Karpas-422 (cell line): ENCODE results near the gene ARL17A. TPM values are rescaled to one million over a fixed set of nuclear protein-coding genes. Genes with fewer than 3 reads are reported as not detected.
"Not testable (repeated sequence)": the region's sequence is repeated elsewhere in the genome, so short reads cannot be mapped to it uniquely, and the experiment has no call there.

ENCODE experiments used
- DNase-seq: peaks from one replicate; pipeline ENCODE4 v3.0.0-alpha.2; 2015
- H2AFZ ChIP-seq: fragments of 200-600 bp; sonication (generic); 2 replicates; pipeline ENCODE4 v1.6.1; 2014; ENCODE audit warnings: antibody characterized with exemption, low read length, mixed read lengths
- H3K27ac ChIP-seq: fragments of 200-600 bp; sonication (generic); 2 replicates; pipeline ENCODE4 v1.5.1; 2014; ENCODE audit warnings: mild to moderate bottlenecking, low read length, moderate library complexity
- H3K27me3 ChIP-seq: fragments of 200-600 bp; sonication (generic); 2 replicates; pipeline ENCODE4 v1.6.1; 2014; ENCODE audit warnings: low read length, mixed read lengths
- H3K36me3 ChIP-seq: fragments of 200-600 bp; sonication (generic); 2 replicates; pipeline ENCODE4 v1.6.1; 2014; ENCODE audit warnings: low read length, mixed read lengths; ENCODE audit not compliant: insufficient read depth
- H3K4me1 ChIP-seq: fragments of 200-600 bp; sonication (generic); 2 replicates; pipeline ENCODE4 v1.6.1; 2014; ENCODE audit warnings: mild to moderate bottlenecking, low read length, mixed read lengths
- H3K4me2 ChIP-seq: fragments of 200-600 bp; sonication (generic); 2 replicates; pipeline ENCODE4 v1.6.1; 2014; ENCODE audit warnings: low read length, low read depth, mild to moderate bottlenecking; ENCODE audit not compliant: poor library complexity, severe bottlenecking
- H3K4me3 ChIP-seq: fragments of 200-600 bp; sonication (generic); 2 replicates; pipeline ENCODE4 v1.5.1; 2014; ENCODE audit warnings: mild to moderate bottlenecking, antibody characterized with exemption, low read length, mixed read lengths
- H3K79me2 ChIP-seq: fragments of 200-600 bp; sonication (generic); 2 replicates; pipeline ENCODE4 v1.6.1; 2014; ENCODE audit warnings: mild to moderate bottlenecking, low read length, mixed read lengths
- H3K9ac ChIP-seq: fragments of 200-600 bp; sonication (generic); 2 replicates; pipeline ENCODE4 v1.6.0; 2014; ENCODE audit warnings: low read length
- H3K9me2 ChIP-seq: fragments of 200-600 bp; sonication (generic), shearing (Covaris generic); replicated peaks from 2 replicates; pipeline ENCODE4 v1.6.0; 2014; ENCODE audit warnings: mild to moderate bottlenecking, low read length, moderate library complexity; ENCODE audit not compliant: insufficient read depth
- H3K9me3 ChIP-seq: fragments of 300-700, 200-600 bp; sonication (generic); 2 replicates; pipeline ENCODE4 v1.6.1; 2014; ENCODE audit warnings: low read length, mixed read lengths
- H4K20me1 ChIP-seq: fragments of 200-600 bp; sonication (generic); 2 replicates; pipeline ENCODE4 v1.6.1; 2014; ENCODE audit warnings: mild to moderate bottlenecking, antibody characterized with exemption, low read length, low read depth; ENCODE audit not compliant: insufficient read depth
- total RNA-seq: library from RNA; depleted of rRNA; stranded (reverse); fragments of >200 nt; shearing (Covaris generic); gene quantifications from 2 replicates; pipeline ENCODE4 v1.2.3, GENCODE V29; 2014; ENCODE audit warnings: low replicate concordance

The ARL17A gene
- total RNA-seq, 1 experiment from 2014 or later: 56.6 TPM

- H4K20me1 ChIP-seq, H3K36me3 ChIP-seq, H3K4me3 ChIP-seq, H2AFZ ChIP-seq, H3K9me3 ChIP-seq, DNase-seq, H3K9me2 ChIP-seq, H3K79me2 ChIP-seq, H3K9ac ChIP-seq, H3K4me1 ChIP-seq, H3K4me2 ChIP-seq, H3K27ac ChIP-seq, H3K27me3 ChIP-seq: not testable (repeated sequence)
Observed at GRCh38 chr17:46571796-46572195, 7.7 kb downstream of the ARL17A start.

DNA sequence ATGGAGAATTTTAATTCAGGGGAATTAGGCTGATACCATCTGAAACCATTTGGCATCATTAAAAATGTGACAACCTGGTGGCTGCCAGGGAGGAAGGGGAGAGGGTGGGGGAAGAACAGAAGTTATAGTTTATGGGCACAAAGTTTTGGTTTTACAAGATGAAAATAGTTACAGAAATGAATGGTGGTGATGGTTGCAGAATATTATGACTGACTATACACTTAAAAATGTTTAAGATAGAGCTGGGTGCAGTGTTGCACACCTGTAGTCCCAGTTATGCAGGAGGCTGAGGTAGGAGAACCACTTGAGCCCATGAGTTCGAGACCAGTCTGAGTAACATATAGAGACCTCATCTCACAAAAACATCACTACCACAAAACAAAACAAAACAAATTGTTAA lies 12.5 kb downstream of the ARL17A start:
- not testable (repeated sequence) for H3K36me3 ChIP-seq, H3K79me2 ChIP-seq, H3K9me3 ChIP-seq, H3K9me2 ChIP-seq, H4K20me1 ChIP-seq, H2AFZ ChIP-seq, H3K4me3 ChIP-seq, H3K9ac ChIP-seq, H3K4me1 ChIP-seq, H3K27me3 ChIP-seq, H3K27ac ChIP-seq, DNase-seq, H3K4me2 ChIP-seq

DNA sequence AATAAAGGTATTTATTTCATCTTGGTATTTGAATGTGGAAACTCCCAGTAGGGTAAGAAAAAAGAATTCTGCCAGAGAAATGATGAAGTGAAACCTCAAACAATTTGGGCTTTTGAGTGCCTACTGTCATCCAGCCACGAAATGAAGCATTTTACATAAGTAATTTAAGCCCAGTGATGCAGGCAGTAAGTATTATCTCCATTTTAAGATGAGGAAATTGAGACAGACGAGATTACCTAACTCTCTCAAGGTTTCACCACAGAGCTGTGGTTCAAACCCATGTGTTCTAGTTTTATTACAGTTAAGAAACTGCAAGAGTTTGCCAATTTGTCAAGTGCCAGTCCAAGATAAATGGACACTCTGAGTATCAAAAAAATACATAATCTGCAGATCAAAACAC lies 13.2 kb downstream of the ARL17A start:
- not testable (repeated sequence) for H3K4me2 ChIP-seq, DNase-seq, H3K4me1 ChIP-seq, H3K9ac ChIP-seq, H3K79me2 ChIP-seq, H3K27ac ChIP-seq, H3K27me3 ChIP-seq, H3K36me3 ChIP-seq, H2AFZ ChIP-seq, H4K20me1 ChIP-seq, H3K4me3 ChIP-seq, H3K9me2 ChIP-seq, H3K9me3 ChIP-seq

DNA sequence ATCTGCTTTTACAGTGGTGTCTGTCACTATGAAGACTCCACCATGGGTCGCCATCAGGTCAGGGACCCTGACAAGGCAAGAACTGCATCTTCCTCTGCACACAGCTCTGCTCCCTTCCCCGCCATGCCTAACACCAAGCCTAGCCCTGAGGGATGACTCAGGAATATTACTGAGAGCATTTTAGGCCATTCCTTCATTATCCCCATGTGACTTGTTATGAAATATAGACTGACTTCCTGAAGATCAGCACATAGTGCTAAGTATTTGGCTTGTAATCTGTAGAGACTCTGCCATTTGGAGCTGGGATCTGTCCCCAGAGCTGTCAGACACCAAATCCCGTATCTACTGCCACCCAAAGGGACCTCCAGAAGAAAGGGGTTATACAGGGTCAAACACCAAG lies 19.4 kb downstream of the ARL17A start:
- not testable (repeated sequence) for H3K27me3 ChIP-seq, H3K27ac ChIP-seq, H3K79me2 ChIP-seq, H3K9ac ChIP-seq, H2AFZ ChIP-seq, H3K4me3 ChIP-seq, H3K36me3 ChIP-seq, H3K9me3 ChIP-seq, DNase-seq, H3K9me2 ChIP-seq, H3K4me2 ChIP-seq, H3K4me1 ChIP-seq, H4K20me1 ChIP-seq

DNA sequence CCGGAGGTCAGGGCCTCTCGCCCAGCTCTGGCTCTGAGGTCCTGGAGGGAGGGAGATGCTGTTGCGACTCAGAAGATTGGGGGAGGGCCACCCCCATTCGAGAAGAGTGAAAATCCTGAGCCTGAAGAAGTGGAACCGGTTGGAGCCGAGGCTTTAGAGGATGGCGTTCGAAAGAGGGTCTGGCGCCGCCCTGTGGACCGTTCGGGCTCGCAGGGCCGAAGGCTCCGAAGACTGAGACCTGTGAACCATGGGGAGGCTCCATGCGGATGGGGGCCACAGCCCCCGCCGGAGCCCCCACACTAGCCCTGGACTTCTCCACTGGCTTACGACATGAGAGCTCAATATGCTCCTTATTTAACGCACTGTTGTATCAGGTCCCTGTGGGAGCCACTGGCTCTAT lies 20.3 kb downstream of the ARL17A start:
- not testable (repeated sequence) for H3K36me3 ChIP-seq, H3K9ac ChIP-seq, H3K27ac ChIP-seq, H3K9me2 ChIP-seq, H3K4me1 ChIP-seq, H3K79me2 ChIP-seq, H3K27me3 ChIP-seq, DNase-seq, H2AFZ ChIP-seq, H4K20me1 ChIP-seq, H3K4me3 ChIP-seq, H3K9me3 ChIP-seq, H3K4me2 ChIP-seq

DNA sequence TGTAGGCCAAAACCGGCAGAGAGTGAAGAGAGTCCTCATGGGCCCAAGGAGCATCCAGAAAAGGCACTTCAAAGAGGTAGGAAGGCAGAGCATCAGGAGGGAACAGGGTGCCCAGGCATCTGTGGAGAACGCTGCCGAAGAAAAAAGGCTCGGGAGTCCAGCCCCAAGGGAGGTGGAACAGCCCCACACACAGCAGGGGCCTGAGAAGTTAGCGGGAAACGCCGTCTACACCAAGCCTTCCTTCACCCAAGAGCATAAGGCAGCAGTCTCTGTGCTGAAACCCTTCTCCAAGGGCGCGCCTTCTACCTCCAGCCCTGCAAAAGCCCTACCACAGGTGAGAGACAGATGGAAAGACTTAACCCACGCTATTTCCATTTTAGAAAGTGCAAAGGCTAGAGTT lies 30.9 kb downstream of the ARL17A start:
- not testable (repeated sequence) for H3K4me1 ChIP-seq, H4K20me1 ChIP-seq, H3K79me2 ChIP-seq, H3K9me2 ChIP-seq, H3K27ac ChIP-seq, H3K4me2 ChIP-seq, H3K36me3 ChIP-seq, H3K9me3 ChIP-seq, H3K4me3 ChIP-seq, H2AFZ ChIP-seq, DNase-seq, H3K27me3 ChIP-seq, H3K9ac ChIP-seq

- not testable (repeated sequence) for H4K20me1 ChIP-seq, H3K79me2 ChIP-seq, H3K4me1 ChIP-seq, H3K4me2 ChIP-seq, H3K27me3 ChIP-seq, H3K9me3 ChIP-seq, H3K4me3 ChIP-seq, H3K27ac ChIP-seq, H2AFZ ChIP-seq, H3K9ac ChIP-seq, H3K9me2 ChIP-seq, H3K36me3 ChIP-seq
- peak; percentile 2 for DNase-seq
Observed at GRCh38 chr17:46534716-46535115, 44.8 kb downstream of the ARL17A start.

DNA sequence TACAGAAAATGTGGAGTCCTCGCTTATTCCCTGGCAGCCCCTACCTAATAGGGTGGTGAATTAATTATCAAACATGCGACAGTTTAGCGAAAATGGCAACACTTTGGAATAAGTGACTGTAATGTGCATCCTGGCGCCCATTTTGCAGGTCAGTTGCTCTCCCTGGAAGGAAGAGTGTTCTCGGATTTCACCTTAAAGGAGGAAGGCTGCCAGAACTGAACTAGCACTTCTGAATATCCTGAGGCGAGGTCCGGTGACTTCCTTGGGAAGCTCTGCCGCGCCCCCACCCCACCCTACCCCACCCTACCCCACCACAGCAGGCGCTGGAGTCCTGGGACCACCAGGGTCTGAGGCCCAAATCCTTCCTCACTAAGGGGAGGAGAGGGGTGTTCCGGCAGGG lies 67.3 kb downstream of the ARL17A start, which contains the start of gene LRRC37A2:
Gene LRRC37A2 (plus strand): TSS at position 301 of the 400 bp plus-strand sequence. CDS start 245 bp downstream, outside the sequence.
- H3K9ac ChIP-seq, H3K4me2 ChIP-seq, H3K36me3 ChIP-seq, H3K79me2 ChIP-seq, DNase-seq, H3K9me3 ChIP-seq, H3K27ac ChIP-seq, H3K27me3 ChIP-seq, H2AFZ ChIP-seq, H3K4me3 ChIP-seq, H4K20me1 ChIP-seq, H3K9me2 ChIP-seq, H3K4me1 ChIP-seq: not testable (repeated sequence)

DNA sequence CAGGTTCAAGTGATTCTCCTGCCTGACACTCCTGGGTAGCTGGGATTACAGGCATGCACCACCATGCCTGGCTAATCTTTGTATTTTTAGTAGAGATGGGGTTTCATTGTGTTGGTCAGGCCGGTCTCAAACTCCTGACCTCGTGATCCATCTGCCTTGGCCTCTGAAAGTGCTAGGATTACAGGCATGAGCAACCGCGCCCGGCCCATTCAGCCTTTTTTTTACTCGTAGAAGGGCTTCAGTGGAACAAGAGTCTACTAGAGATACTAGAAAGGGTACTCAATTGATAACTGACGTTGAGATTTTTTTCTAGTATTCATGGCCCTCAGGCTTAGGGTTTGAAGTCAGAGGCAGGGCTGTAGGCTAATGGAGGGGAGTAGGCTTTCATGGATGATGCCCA lies 73.6 kb downstream of the ARL17A start:
- H3K36me3 ChIP-seq, H3K27ac ChIP-seq, H4K20me1 ChIP-seq, H3K27me3 ChIP-seq, H3K4me3 ChIP-seq, H2AFZ ChIP-seq, DNase-seq, H3K9ac ChIP-seq, H3K4me1 ChIP-seq, H3K9me3 ChIP-seq, H3K4me2 ChIP-seq, H3K9me2 ChIP-seq: not testable (repeated sequence)
- H3K79me2 ChIP-seq: peaks cover 19% of the 10 kb centered on the region
